AG09309 (cell line): Measurements from ENCODE around the gene COPG2.
"Not testable (repeated sequence)": the region's sequence is repeated elsewhere in the genome, so short reads cannot be mapped to it uniquely, and the experiment has no call there.

Source experiments
- DNase-seq: peaks from one replicate; pipeline ENCODE4 v3.0.0-alpha.2; 2010; ENCODE audit warnings: low read depth
- H3K4me3 ChIP-seq: 2 replicates; pipeline ENCODE4 v1.5.1; 2011; ENCODE audit warnings: mild to moderate bottlenecking, low read depth, low read length, moderate library complexity; ENCODE audit not compliant: control insufficient read depth
- CTCF ChIP-seq: IDR thresholded peaks from 2 replicates; pipeline ENCODE4 v1.5.1; 2011; ENCODE audit warnings: mild to moderate bottlenecking, low read depth, low read length, inconsistent platforms; ENCODE audit not compliant: insufficient read depth, control insufficient read depth; ENCODE audit errors: missing control alignments

COPG2 gene

GRCh38 chr7:130543487-130544010 is 125.0 kb downstream of the COPG2 start:
- TF ChIP-seq CTCF, result no peak
- no peak overlapping the region for H3K4me3 ChIP-seq
- no peak for DNase-seq

GRCh38 chr7:130542297-130542696 is 126.3 kb downstream of the COPG2 start:
- not testable (repeated sequence) for DNase-seq, H3K4me3 ChIP-seq

- not testable (repeated sequence) for DNase-seq, H3K4me3 ChIP-seq
Observed at GRCh38 chr7:130541287-130541686, 127.3 kb downstream of the COPG2 start.

GRCh38 chr7:130537894-130538293 is 130.7 kb downstream of the COPG2 start:
- H3K4me3 ChIP-seq, DNase-seq: not testable (repeated sequence)

GRCh38 chr7:130529417-130529816 is 139.1 kb downstream of the COPG2 start:
- no peak overlapping the region for H3K4me3 ChIP-seq
- no peak for DNase-seq
- TF ChIP-seq CTCF, result no peak

- not testable (repeated sequence) for H3K4me3 ChIP-seq, DNase-seq
Observed at GRCh38 chr7:130527752-130528355, 140.7 kb downstream of the COPG2 start.

GRCh38 chr7:130524628-130525027 is 143.9 kb downstream of the COPG2 start:
- DNase-seq, result no peak
- TF ChIP-seq CTCF, result no peak
- H3K4me3 ChIP-seq, result no peak overlapping the region

- DNase-seq, H3K4me3 ChIP-seq: not testable (repeated sequence)
Observed at GRCh38 chr7:130523519-130524125, 144.9 kb downstream of the COPG2 start.

GRCh38 chr7:130521258-130521951 is 147.1 kb downstream of the COPG2 start:
- no peak for DNase-seq
- no peak for TF ChIP-seq CTCF
- H3K4me3 ChIP-seq, result no peak overlapping the region
